CD4-positive, alpha-beta T cell (primary cell): Measurements from ENCODE around the gene NTM. TPM values are rescaled to one million over a fixed set of nuclear protein-coding genes. Genes with fewer than 3 reads are reported as not detected.

Source experiments
- ATAC-seq: fragments of 200-7000 bp; cut with Tn5 transposase; one replicate; pipeline ENCODE4 v1.10.0; 2022; ENCODE audit warnings: mild to moderate bottlenecking; ENCODE audit not compliant: poor library complexity
- CTCF ChIA-PET: fragments of 350-600 bp; sonication (Branson Sonifier 250); formaldehyde crosslinking; loops from one replicate; lab custom pipeline; 2021; ENCODE audit warnings: antibody characterized with exemption, inconsistent platforms; lab: Charles Lee
- POLR2A ChIA-PET: fragments of 350-600 bp; sonication (Branson Sonifier 250); formaldehyde crosslinking; loops from one replicate; lab custom pipeline; 2021; ENCODE audit warnings: antibody characterized with exemption, inconsistent platforms; lab: Charles Lee
- DNase-seq, 14 experiments: peaks; one replicate each; pipeline ENCODE4 v3.0.0-alpha.2; 2013 to 2020; ENCODE audit warnings: mixed read lengths in 2 of 14
- H3K27ac ChIP-seq, 2 donors: one replicate each; pipeline versions ENCODE4 v1.5.1 to v1.7.0; 2013; ENCODE audit warnings: low read length in 2 of 2, low read depth in 1 of 2, mild to moderate bottlenecking in 1 of 2
- H3K27me3 ChIP-seq, 2 experiments: 1 replicate in 1 of 2; 2 replicates in 1 of 2; pipeline versions ENCODE4 v1.6.1 to v1.7.0; 2013; ENCODE audit warnings: low read length in 2 of 2, control low read depth in 1 of 2, mild to moderate bottlenecking in 1 of 2, moderate library complexity in 1 of 2; ENCODE audit not compliant: insufficient read depth in 2 of 2, control insufficient read depth in 1 of 2
- H3K36me3 ChIP-seq: one replicate; pipeline ENCODE4 v1.6.1; 2013; ENCODE audit warnings: low read length, control low read depth; ENCODE audit not compliant: insufficient read depth
- H3K4me1 ChIP-seq: one replicate; pipeline ENCODE4 v1.6.1; 2013; ENCODE audit warnings: low read length, control low read depth; ENCODE audit not compliant: insufficient read depth
- H3K4me3 ChIP-seq: one replicate; pipeline ENCODE4 v1.5.1; 2013; ENCODE audit warnings: mild to moderate bottlenecking, low read length, moderate library complexity
- H3K9me3 ChIP-seq, 2 experiments: 1 replicate in 1 of 2; 2 replicates in 1 of 2; pipeline versions ENCODE4 v1.6.1 to v1.7.0; 2013; ENCODE audit warnings: low read length in 2 of 2, mild to moderate bottlenecking in 2 of 2, control low read depth in 1 of 2, moderate library complexity in 1 of 2; ENCODE audit not compliant: control insufficient read depth in 1 of 2, insufficient read depth in 1 of 2
- H3K27ac Mint-ChIP-seq: one replicate; pipeline ENCODE4 v1.8.0; 2020; ENCODE audit warnings: mixed read lengths
- H3K27me3 Mint-ChIP-seq: one replicate; pipeline ENCODE4 v1.8.0; 2021; ENCODE audit warnings: mixed read lengths
- H3K36me3 Mint-ChIP-seq: one replicate; pipeline ENCODE4 v1.8.0; 2021; ENCODE audit warnings: low read depth, mixed read lengths
- H3K4me1 Mint-ChIP-seq: one replicate; pipeline ENCODE4 v1.8.0; 2021; ENCODE audit warnings: low read depth, mixed read lengths
- H3K4me3 Mint-ChIP-seq: one replicate; pipeline ENCODE4 v1.8.0; 2020; ENCODE audit warnings: mild to moderate bottlenecking, mixed read lengths
- H3K9me3 Mint-ChIP-seq: one replicate; pipeline ENCODE4 v1.8.0; 2020; ENCODE audit warnings: mixed read lengths
- CTCF ChIP-seq: fragments of 200-600 bp; IDR thresholded peaks from one replicate; pipeline ENCODE4 v1.8.0; 2022; ENCODE audit warnings: antibody characterized with exemption, mild to moderate bottlenecking
- intact Hi-C, 2 experiments: fragments of 100-400 bp; cut with DNase I in 1 of 2; cut with micrococcal nuclease in 1 of 2; formaldehyde crosslinking; loops; one replicate each; pipeline versions ENCODE4 v1.15.1 to v1.9.0; 2023 to 2025; cut with DNase I, micrococcal nuclease
- total RNA-seq, 174 experiments: library from RNA in 2 of 174; stranded (reverse) in 2 of 174; gene quantifications; one replicate each; pipeline ENCODE4 v1.2.3 and lab custom pipeline; 2021 to 2026

The NTM gene
- total RNA-seq, 2 experiments from 2014 or later: not detected

GRCh38 chr11:132035228-132035627 lies 664.8 kb downstream of the NTM start:
- no peak overlapping the region for H3K27ac Mint-ChIP-seq
- no peaks in the 10 kb centered on the region for H3K36me3 Mint-ChIP-seq
- H3K4me1 Mint-ChIP-seq: no peaks in the 10 kb centered on the region
- ChIA-PET POLR2A (no interaction called here), CTCF (no interaction called here)
- Histone ChIP-seq H3K36me3 (no peaks in the 10 kb centered on the region), H3K27ac (no peak overlapping the region), H3K27me3 (no peaks in the 10 kb centered on the region), H3K4me1 (no peaks in the 10 kb centered on the region), H3K9me3 (peaks cover 0 to 8% of the 10 kb centered on the region in 2 experiments), H3K4me3 (no peak overlapping the region)
- peaks cover 4% of the 10 kb centered on the region for H3K9me3 Mint-ChIP-seq
- intact Hi-C loops: no loop called here
- ATAC-seq (no peak), DNase-seq (no peak)
- no peak overlapping the region for H3K4me3 Mint-ChIP-seq
- H3K27me3 Mint-ChIP-seq: no peaks in the 10 kb centered on the region
- no peak for TF ChIP-seq CTCF

GRCh38 chr11:132035766-132036165 lies 665.4 kb downstream of the NTM start:
- no peaks in the 10 kb centered on the region for H3K27me3 ChIP-seq
- Mint-ChIP-seq H3K4me3 (no peak overlapping the region), H3K27ac (no peak overlapping the region), H3K36me3 (no peaks in the 10 kb centered on the region), H3K4me1 (no peaks in the 10 kb centered on the region), H3K9me3 (peaks cover 4% of the 10 kb centered on the region), H3K27me3 (no peaks in the 10 kb centered on the region)
- H3K4me1 ChIP-seq: no peaks in the 10 kb centered on the region
- H3K9me3 ChIP-seq: peaks cover 0 to 8% of the 10 kb centered on the region in 2 experiments
- no peak overlapping the region for H3K4me3 ChIP-seq
- TF ChIP-seq CTCF: no peak
- ChIA-PET POLR2A (no interaction called here), CTCF (no interaction called here)
- no peak for DNase-seq
- no peak overlapping the region for H3K27ac ChIP-seq
- intact Hi-C loops: no loop called here
- H3K36me3 ChIP-seq: no peaks in the 10 kb centered on the region
- no peak for ATAC-seq

- DNase-seq: no peak
- CTCF ChIA-PET: no interaction called here
- Mint-ChIP-seq H3K27ac (no peak overlapping the region), H3K36me3 (no peaks in the 10 kb centered on the region), H3K9me3 (peaks cover 3% of the 10 kb centered on the region), H3K4me3 (no peak overlapping the region), H3K27me3 (no peaks in the 10 kb centered on the region), H3K4me1 (no peaks in the 10 kb centered on the region)
- intact Hi-C loops: no loop called here
- Histone ChIP-seq H3K9me3 (peaks cover 0 to 8% of the 10 kb centered on the region in 2 experiments), H3K4me3 (no peak overlapping the region), H3K27me3 (no peaks in the 10 kb centered on the region), H3K27ac (no peak overlapping the region), H3K36me3 (no peaks in the 10 kb centered on the region), H3K4me1 (no peaks in the 10 kb centered on the region)
- no peak for ATAC-seq
- POLR2A ChIA-PET: no interaction called here
- no peak for TF ChIP-seq CTCF
Observed at GRCh38 chr11:132036220-132036619, 665.8 kb downstream of the NTM start.
